ENCODE results near the gene FBN2. TPM values are rescaled to one million over a fixed set of nuclear protein-coding genes. Genes with fewer than 3 reads are reported as not detected.
"Not testable (repeated sequence)": the region's sequence is repeated elsewhere in the genome, so short reads cannot be mapped to it uniquely, and the experiment has no call there.

Gene FBN2
- polyA plus RNA-seq, 3 donors, result 90.7 to 112 (median 91.5) TPM

GRCh38 chr5:128329386-128329939 is 208.6 kb downstream of the FBN2 start:
- DNase-seq (ENCODE audit: low read depth in 3 of 3, low spot score in 2 of 3), result no peak

DNA sequence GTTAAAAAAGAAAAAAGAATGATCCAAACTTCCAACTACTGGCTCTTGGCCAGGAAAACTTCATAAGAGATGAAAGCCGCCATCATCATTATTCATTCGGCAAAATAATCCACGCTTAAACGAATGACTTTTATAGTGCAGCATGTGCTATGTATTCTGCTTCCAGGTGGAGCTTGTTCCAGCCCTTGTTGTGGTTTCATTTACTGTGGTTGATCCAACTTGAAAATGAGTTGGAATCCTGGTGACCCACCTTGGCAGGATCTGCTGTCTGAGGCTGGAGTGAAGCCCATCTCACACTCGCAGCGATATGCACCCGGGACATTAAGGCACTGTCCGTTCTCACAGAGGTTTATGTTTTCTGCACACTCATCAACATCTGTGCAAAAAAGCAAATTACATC is 209.6 kb downstream of the FBN2 start:
- no peak for DNase-seq (ENCODE audit: low read depth in 3 of 3, low spot score in 2 of 3)

- no peak for DNase-seq (ENCODE audit: low read depth in 3 of 3, low spot score in 2 of 3)
Measured at GRCh38 chr5:128328007-128328406, 210.0 kb downstream of the FBN2 start.

DNA sequence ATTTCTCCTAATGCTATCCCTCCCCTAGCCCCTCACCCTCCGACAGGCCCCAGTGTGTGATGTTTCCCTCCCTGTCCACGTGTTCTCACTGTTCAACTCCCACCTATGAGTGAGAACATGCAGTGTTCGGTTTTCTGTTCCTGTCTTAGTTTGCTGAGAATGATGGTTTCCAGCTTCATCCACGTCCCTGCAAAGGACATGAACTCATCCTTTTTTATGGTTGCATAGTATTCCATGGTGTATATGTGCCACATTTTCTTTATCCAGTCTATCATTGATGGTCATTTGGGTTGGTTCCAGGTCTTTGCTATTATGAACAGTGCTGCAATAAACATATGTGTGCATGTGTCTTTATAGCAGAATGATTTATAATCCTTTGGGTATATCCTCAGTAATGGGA is 216.6 kb downstream of the FBN2 start:
- not testable (repeated sequence) for DNase-seq (ENCODE audit: low read depth in 3 of 3, low spot score in 2 of 3)

GRCh38 chr5:128318691-128319090 is 219.4 kb downstream of the FBN2 start:
- no peak for DNase-seq (ENCODE audit: low read depth in 3 of 3, low spot score in 2 of 3)

DNA sequence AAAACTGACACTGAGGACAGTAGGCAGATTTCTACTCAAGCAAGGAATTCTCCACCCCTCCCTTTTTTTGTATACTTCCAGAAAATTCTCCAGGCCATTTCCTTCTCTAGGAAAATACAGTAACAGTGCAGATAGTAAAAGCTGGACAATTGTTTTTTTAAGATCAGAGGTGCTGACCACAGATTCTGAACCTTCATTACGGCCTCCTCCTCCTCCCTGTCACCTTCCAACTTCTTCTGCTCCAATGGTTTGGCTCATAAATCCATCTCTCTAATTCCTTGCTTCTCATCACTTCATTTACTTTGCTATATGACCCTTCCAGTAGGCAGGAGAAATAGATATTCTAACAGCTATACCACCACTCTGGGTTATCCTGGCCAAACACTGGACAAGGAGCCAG is 220.6 kb downstream of the FBN2 start:
- no peak for DNase-seq (ENCODE audit: low read depth in 3 of 3, low spot score in 2 of 3)

GRCh38 chr5:128315671-128316070 is 222.4 kb downstream of the FBN2 start:
- no peak for DNase-seq (ENCODE audit: low read depth in 3 of 3, low spot score in 2 of 3)

DNA sequence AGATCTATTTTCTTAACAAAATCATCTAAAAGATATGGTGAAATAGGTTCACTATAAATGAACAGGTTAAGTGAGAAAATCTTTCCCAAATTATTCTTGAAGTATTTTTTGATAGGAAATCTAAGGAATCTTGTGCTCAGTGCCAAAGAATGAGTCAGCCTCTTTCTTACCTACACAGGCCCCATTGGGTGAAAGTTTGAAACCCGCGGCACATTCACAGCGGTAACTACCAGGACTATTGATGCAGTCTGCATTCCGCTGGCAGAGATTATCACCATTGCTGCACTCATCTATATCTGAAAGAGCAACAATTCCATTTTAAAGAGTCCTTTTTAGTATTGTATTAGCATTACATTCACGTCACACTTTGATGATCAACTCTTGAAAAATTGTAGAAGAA is 232.7 kb downstream of the FBN2 start:
- DNase-seq (ENCODE audit: low read depth in 3 of 3, low spot score in 2 of 3), result no peak

- no peak for DNase-seq (ENCODE audit: low read depth in 3 of 3, low spot score in 2 of 3)
Measured at GRCh38 chr5:128304791-128305190, 233.3 kb downstream of the FBN2 start.

GRCh38 chr5:128304088-128304487 is 234.0 kb downstream of the FBN2 start:
- no peak for DNase-seq (ENCODE audit: low read depth in 3 of 3, low spot score in 2 of 3)

- DNase-seq (ENCODE audit: low read depth in 3 of 3, low spot score in 2 of 3), result no peak
Measured at GRCh38 chr5:128303593-128303992, 234.5 kb downstream of the FBN2 start.

- DNase-seq (ENCODE audit: low read depth in 3 of 3, low spot score in 2 of 3), result no peak
Measured at GRCh38 chr5:128300181-128300580, 237.9 kb downstream of the FBN2 start.

DNA sequence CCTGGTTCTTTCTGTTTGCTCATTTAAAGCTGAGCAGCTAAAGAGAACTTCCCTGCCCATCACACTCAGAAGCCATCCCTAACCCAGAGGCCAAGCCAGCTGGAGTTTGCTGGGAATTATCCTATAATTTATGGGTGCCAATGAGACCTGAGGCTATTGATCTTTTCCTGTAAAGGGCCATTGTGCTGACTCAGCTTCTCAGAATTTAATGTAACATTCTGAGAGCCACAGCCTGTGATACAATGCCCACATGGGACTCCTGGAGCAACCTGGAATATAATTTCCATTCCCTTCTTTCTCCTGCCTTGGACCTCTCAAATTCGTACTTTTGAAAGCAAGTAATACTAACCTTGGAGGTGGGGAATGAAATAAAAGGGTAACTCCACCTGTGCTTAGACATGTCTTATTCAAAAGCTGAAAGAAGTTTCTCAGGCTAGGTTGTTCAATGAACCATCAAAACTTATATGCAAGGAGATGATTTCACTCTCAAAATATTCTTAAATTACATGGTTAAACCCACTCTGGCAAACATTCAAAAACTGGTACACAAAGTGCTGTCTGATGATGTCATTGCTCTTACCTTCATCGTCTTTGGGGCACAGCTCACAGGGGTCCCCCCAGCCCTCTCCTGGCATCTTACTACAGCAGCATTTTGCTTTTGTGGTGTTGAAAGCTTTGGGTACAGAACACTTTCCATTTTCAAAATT is 247.7 kb downstream of the FBN2 start:
- DNase-seq (ENCODE audit: low read depth in 3 of 3, low spot score in 2 of 3), result no peak

DNA sequence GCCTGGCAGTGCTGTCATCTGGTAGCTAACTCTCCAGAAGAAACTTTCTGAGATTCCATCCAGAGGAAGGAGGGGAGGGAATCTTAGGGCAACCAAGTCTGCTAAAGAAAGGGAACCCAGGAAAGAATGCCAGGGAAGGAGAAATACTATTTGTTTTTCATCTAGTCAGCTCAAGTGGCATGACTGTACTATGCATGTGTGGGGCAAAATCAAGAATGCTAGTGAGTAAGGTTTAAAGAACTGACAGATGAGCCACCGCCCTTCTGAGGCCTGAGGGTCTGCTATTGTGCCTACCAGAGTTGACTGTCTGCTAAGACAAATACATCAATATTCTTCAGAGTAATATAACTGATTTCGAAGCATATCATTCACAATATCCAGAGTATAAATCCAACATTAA is 250.3 kb downstream of the FBN2 start:
- DNase-seq (ENCODE audit: low read depth in 3 of 3, low spot score in 2 of 3), result no peak

GRCh38 chr5:128284236-128284635 is 253.8 kb downstream of the FBN2 start:
- DNase-seq (ENCODE audit: low read depth in 3 of 3, low spot score in 2 of 3), result no peak

DNA sequence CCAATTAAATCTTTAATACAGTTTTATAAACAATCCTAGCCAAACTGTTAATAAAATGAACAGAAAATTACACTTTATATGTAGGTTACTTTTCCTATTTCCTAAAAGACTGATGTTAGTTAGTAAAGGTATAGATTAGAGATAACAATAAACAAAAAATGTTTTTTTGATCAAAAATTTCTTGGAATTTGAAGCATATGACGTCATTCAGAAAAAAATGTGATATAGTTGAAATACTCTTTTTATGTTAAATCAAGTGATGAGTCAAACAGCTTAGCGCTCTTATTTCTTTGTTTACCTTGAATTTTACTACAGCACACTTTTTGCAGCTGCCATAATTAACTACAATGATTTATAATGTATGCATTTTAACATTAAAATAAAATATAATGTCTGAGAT is 258.7 kb downstream of the FBN2 start:
- no peak for DNase-seq (ENCODE audit: low read depth in 3 of 3, low spot score in 2 of 3)

GRCh38 chr5:128276537-128277216 is 261.4 kb downstream of the FBN2 start:
- no peak for DNase-seq (ENCODE audit: low read depth in 3 of 3, low spot score in 2 of 3)

DNA sequence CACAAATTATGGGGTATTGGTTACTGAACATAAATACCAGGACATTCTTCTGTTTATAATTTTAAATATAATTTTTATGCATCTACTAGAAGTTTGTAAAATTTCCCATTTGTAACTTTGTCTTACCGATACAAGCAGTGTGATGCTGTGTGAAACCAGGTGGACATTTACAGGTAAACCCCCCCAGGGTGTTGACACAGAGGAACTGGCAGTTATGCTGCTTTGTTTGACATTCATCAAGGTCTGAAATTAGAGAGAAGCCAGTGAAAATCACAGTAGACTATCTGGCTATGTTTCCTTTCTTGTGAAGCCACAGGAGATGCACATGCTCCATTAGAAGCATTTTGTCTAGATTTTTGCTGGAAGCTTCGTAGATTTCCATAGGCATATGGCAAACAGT is 263.6 kb downstream of the FBN2 start:
- no peak for DNase-seq (ENCODE audit: low read depth in 3 of 3, low spot score in 2 of 3)

DNA sequence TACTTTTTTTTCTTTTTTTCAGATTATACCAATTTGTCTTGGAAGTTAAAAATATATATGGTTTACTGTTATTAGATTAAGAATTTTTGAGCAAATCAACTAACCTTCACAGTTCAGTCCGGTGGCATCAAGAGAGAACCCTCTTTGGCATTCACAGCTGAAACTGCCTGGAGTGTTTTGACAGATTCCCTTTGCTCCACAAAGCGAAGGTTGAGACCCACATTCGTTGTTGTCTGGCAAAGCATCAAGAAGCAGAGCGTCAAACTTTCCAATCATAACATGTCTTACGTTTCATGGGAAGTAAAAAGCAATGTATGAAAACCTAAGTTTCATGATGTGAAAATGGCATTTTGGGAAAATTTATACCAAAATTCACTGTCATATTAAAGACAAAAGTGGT is 264.3 kb downstream of the FBN2 start:
- no peak for DNase-seq (ENCODE audit: low read depth in 3 of 3, low spot score in 2 of 3)

DNA sequence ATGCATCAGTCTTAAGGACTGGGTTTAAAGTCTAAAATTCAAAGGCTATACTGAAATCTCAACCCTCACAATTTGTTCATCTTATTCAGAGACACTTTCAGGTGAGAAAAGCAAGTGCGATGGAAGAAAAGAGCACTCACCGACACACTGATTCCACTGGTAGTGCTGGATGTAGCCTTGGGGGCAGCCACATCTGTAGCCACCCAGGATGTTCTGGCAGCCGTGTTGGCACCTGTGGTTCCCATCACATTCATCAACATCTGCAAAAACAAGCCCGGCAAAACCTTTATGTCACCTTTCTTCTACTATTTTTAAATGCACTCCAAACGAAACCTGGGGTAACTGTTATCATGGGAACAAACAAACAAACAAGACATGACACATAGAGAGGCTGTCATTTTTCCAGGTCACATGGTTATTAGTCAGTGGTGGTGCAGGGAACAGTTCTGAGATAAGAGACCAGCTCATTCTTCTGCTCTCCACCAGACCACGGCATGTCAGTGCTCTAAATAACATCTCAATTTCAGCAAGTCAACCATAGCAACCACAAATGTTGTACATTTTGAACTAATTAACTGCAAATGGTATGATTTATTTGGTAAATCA is 266.1 kb downstream of the FBN2 start:
- no peak for DNase-seq (ENCODE audit: low read depth in 3 of 3, low spot score in 2 of 3)

DNA sequence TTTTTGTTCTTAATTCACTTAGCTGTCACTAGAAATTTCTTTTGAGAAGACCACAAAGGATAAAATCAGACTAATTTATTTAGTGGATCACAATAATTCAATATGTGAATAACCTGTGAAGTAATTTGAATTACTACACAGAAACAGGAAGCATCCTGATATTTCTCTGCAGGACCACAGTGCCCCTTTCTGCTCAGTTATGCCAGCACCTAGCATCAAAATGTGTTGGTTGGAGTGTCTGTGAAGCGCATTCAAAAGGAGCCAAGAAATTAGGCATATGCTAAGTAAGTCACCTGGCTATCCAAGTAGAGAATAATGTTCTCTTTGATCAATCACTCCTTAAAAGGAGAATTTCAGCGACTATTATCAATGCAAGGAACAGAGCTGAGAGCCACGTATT is 267.0 kb downstream of the FBN2 start:
- no peak for DNase-seq (ENCODE audit: low read depth in 3 of 3, low spot score in 2 of 3)

All from right renal cortex interstitium (tissue), 3 donors.